Endothelial cell of umbilical vein (primary cell): ENCODE results near the gene CARMIL1. TPM values are rescaled to one million over a fixed set of nuclear protein-coding genes. Genes with fewer than 3 reads are reported as not detected.

Experiments
- BruUV-seq: library from RNA; stranded (reverse); fragments of 400-500 nt; replicated peaks from 2 replicates; lab custom pipeline; 2021; lab: Mats Ljungman, UMichigan
- CTCF ChIA-PET: fragments of 300-600, 350-600 bp; sonication (Branson Sonifier 250); formaldehyde crosslinking; loops from one replicate; lab custom pipeline; 2021; ENCODE audit warnings: antibody characterized with exemption, inconsistent platforms; lab: Charles Lee
- POLR2A ChIA-PET: fragments of 300-600, 350-600 bp; sonication (Branson Sonifier 250); formaldehyde crosslinking; loops from one replicate; lab custom pipeline; 2021; ENCODE audit warnings: antibody characterized with exemption, inconsistent platforms; lab: Charles Lee
- DNase-seq: peaks from one replicate; pipeline ENCODE4 v3.0.0-alpha.2; 2011; ENCODE audit warnings: low read depth, low spot score
- FAIRE-seq: peaks from 2 replicates; lab custom pipeline; 2011; peaks lifted over from hg19 to GRCh38; lab: Jason Lieb, UNC
- H2AFZ ChIP-seq: 2 replicates; pipeline ENCODE4 v1.6.0; 2012; ENCODE audit warnings: low read depth, low read length, control low read depth, inconsistent platforms
- H3K27ac ChIP-seq: 2 replicates; pipeline ENCODE4 v1.5.1; 2011; ENCODE audit warnings: low read depth, mild to moderate bottlenecking, control low read depth, low read length, moderate library complexity; ENCODE audit not compliant: insufficient read depth
- H3K27me3 ChIP-seq, 2 experiments: 2 replicates each; pipeline versions ENCODE4 v1.6.0 to v1.6.1; 2011; ENCODE audit warnings: low read length in 2 of 2, mixed read lengths in 1 of 2; ENCODE audit not compliant: control insufficient read depth in 2 of 2, insufficient read depth in 2 of 2
- H3K36me3 ChIP-seq, 2 experiments: 2 replicates in 1 of 2; 3 replicates in 1 of 2; pipeline ENCODE4 v1.5.1; 2011; ENCODE audit warnings: low read length in 2 of 2, mild to moderate bottlenecking in 1 of 2, moderate library complexity in 1 of 2; ENCODE audit not compliant: control insufficient read depth in 2 of 2, insufficient read depth in 2 of 2; ENCODE audit errors: extremely low read depth in 1 of 2
- H3K4me1 ChIP-seq: 3 replicates; pipeline ENCODE4 v1.5.1; 2011; ENCODE audit warnings: mild to moderate bottlenecking, low read length; ENCODE audit not compliant: control insufficient read depth, insufficient read depth; ENCODE audit errors: extremely low read depth
- H3K4me2 ChIP-seq: 2 replicates; pipeline ENCODE4 v1.6.1; 2011; ENCODE audit warnings: low read length, control low read depth, mixed read lengths; ENCODE audit not compliant: insufficient read depth
- H3K4me3 ChIP-seq, 3 experiments: fragments of 200-600 bp in 1 of 3; sonication (generic), shearing (Covaris generic) in 1 of 3; replicated peaks in 1 of 3; 2 replicates each; pipeline ENCODE4 v1.5.1; 2011 to 2016; ENCODE audit warnings: control low read depth in 3 of 3, low read length in 3 of 3, mild to moderate bottlenecking in 2 of 3, inconsistent platforms in 1 of 3, low read depth in 1 of 3, moderate library complexity in 1 of 3; ENCODE audit not compliant: insufficient read depth in 1 of 3
- H3K79me2 ChIP-seq: 2 replicates; pipeline ENCODE4 v1.6.0; 2012; ENCODE audit warnings: low read length, inconsistent platforms; ENCODE audit not compliant: control insufficient read depth, insufficient read depth
- H3K9ac ChIP-seq: replicated peaks from 2 replicates; pipeline ENCODE3; 2011; ENCODE audit warnings: low read length, control low read depth; ENCODE audit not compliant: insufficient read depth; ENCODE audit errors: extremely low read depth
- H3K9me1 ChIP-seq: replicated peaks from 3 replicates; pipeline ENCODE4 v1.6.0; 2011; ENCODE audit warnings: mild to moderate bottlenecking, low read length; ENCODE audit not compliant: control insufficient read depth, insufficient read depth; ENCODE audit errors: extremely low read depth
- H3K9me3 ChIP-seq: replicated peaks from 2 replicates; pipeline ENCODE4 v1.5.1; 2012; ENCODE audit warnings: low read length, inconsistent platforms; ENCODE audit not compliant: control insufficient read depth, insufficient read depth
- H4K20me1 ChIP-seq: replicated peaks from 2 replicates; pipeline ENCODE3; 2011; ENCODE audit warnings: mild to moderate bottlenecking, low read length; ENCODE audit not compliant: control insufficient read depth, insufficient read depth; ENCODE audit errors: extremely low read depth
- EZH2 ChIP-seq: IDR thresholded peaks from 2 replicates; pipeline ENCODE4 v1.6.1; 2012; ENCODE audit warnings: borderline replicate concordance, low read depth, mild to moderate bottlenecking, moderate library complexity, low read length, inconsistent platforms; ENCODE audit not compliant: severe bottlenecking
- FOS ChIP-seq: IDR thresholded peaks from 2 replicates; pipeline ENCODE4 v1.6.1; 2011; ENCODE audit warnings: mild to moderate bottlenecking, low read length, moderate library complexity, borderline replicate concordance; ENCODE audit not compliant: insufficient read depth
- GATA2 ChIP-seq: IDR thresholded peaks from 2 replicates; pipeline ENCODE4 v1.7.0; 2011; ENCODE audit warnings: low read depth, mild to moderate bottlenecking, moderate library complexity, mixed read lengths, low read length; ENCODE audit not compliant: insufficient read length, insufficient read depth
- JUN ChIP-seq: IDR thresholded peaks from 2 replicates; pipeline ENCODE4 v1.6.1; 2011; ENCODE audit warnings: borderline replicate concordance, low read depth; ENCODE audit not compliant: insufficient read length, insufficient read depth
- MYC ChIP-seq: IDR thresholded peaks from one replicate; pipeline ENCODE4 v1.6.1; 2011; ENCODE audit warnings: mild to moderate bottlenecking, low read depth, low read length
- POLR2A ChIP-seq: IDR thresholded peaks from 2 replicates; pipeline ENCODE4 v1.6.1; 2012; ENCODE audit warnings: low read depth, mild to moderate bottlenecking, control low read depth, low read length
- POLR2AphosphoS5 ChIP-seq: IDR thresholded peaks from 2 replicates; pipeline ENCODE4 v1.6.1; 2012; ENCODE audit warnings: low read depth, mild to moderate bottlenecking, control low read depth, low read length, moderate library complexity; ENCODE audit not compliant: insufficient read depth
- dilution Hi-C: fragments of 300-500 bp; cut with MboI; formaldehyde crosslinking; loops from one replicate; pipeline ENCODE4 v1.15.0; 2019; ENCODE audit warnings: low sequenced_read_pairs; ENCODE audit not compliant: extremely low pct_ligation_motif_present
- intact Hi-C: fragments of 100-400 bp; cut with micrococcal nuclease; formaldehyde crosslinking; loops from one replicate; pipeline ENCODE4 v1.10.0; 2022
- polyA plus RNA-seq, 4 experiments: library from polyadenylated mRNA; depleted of rRNA in 3 of 4; stranded (reverse) in 3 of 4; unstranded in 1 of 4; fragments of >200 nt; gene quantifications; 2 replicates each; pipeline versions ENCODE4 v1.2.1 to v1.2.3, GENCODE V29; 2011 to 2012; ENCODE audit warnings: missing spikeins in 1 of 4
- total RNA-seq: library from RNA; stranded (reverse); gene quantifications from 2 replicates; pipeline ENCODE4 v1.2.3, GENCODE V29; 2021
- TF ChIP-seq, protein P1 (sequence below), 2 donors: IDR thresholded peaks; 1 replicate in 1 of 2; 2 replicates in 1 of 2; pipeline ENCODE4 v1.5.1; 2011; ENCODE audit warnings: low read length in 2 of 2, mild to moderate bottlenecking in 2 of 2, moderate library complexity in 2 of 2, control low read depth in 1 of 2, inconsistent platforms in 1 of 2, low read depth in 1 of 2; ENCODE audit not compliant: insufficient read depth in 1 of 2; ENCODE audit errors: extremely low read depth in 1 of 2
- TF ChIP-seq, protein P2 (sequence below): IDR thresholded peaks from 2 replicates; pipeline ENCODE4 v1.6.1; 2011; ENCODE audit not compliant: insufficient read depth, insufficient read length

The CARMIL1 gene
- total and polyA plus RNA-seq, 2 donors (not counting 3 experiments of a cell fraction or from before 2014, with no cell fraction given): 1.3 to 8.7 TPM

DNA sequence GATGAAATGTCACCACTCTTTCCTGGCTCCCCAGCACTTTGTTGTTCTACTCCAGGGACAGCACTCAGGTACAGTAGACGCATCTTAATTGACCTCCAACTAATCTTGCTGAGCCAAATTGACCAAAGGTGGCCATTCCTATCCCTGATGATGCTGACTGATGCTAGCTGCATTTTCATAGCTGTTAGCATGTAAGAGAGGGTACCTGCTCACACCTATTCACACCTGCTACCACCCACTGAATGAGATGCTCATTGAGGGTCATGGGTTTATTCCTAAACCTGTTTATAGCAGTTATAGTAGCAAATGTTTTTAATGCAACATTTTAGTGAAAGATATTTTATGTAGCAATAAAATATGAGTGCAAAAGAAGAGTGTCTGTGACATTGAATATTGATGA is 145.1 kb downstream of the CARMIL1 start:
- no TSS peak for BruUV-seq
- no peak overlapping the region for H3K4me2 ChIP-seq
- intact Hi-C loops: no loop called here
- dilution Hi-C loops: no loop called here
- H3K36me3 ChIP-seq: no peaks in the 10 kb centered on the region
- H3K9me1 ChIP-seq: no peaks in the 10 kb centered on the region
- H3K4me3 ChIP-seq: no peak overlapping the region
- H3K27ac ChIP-seq: no peak overlapping the region
- no peak for FAIRE-seq
- no peaks in the 10 kb centered on the region for H3K4me1 ChIP-seq
- DNase-seq: no peak
- no peaks in the 10 kb centered on the region for H4K20me1 ChIP-seq
- no peak overlapping the region for H3K9ac ChIP-seq
- TF ChIP-seq FOS (no peak), JUN (no peak), EZH2 (no peak), POLR2A (no peak), POLR2AphosphoS5 (no peak), GATA2 (no peak), MYC (no peak)
- TF ChIP-seq, protein P1, sequence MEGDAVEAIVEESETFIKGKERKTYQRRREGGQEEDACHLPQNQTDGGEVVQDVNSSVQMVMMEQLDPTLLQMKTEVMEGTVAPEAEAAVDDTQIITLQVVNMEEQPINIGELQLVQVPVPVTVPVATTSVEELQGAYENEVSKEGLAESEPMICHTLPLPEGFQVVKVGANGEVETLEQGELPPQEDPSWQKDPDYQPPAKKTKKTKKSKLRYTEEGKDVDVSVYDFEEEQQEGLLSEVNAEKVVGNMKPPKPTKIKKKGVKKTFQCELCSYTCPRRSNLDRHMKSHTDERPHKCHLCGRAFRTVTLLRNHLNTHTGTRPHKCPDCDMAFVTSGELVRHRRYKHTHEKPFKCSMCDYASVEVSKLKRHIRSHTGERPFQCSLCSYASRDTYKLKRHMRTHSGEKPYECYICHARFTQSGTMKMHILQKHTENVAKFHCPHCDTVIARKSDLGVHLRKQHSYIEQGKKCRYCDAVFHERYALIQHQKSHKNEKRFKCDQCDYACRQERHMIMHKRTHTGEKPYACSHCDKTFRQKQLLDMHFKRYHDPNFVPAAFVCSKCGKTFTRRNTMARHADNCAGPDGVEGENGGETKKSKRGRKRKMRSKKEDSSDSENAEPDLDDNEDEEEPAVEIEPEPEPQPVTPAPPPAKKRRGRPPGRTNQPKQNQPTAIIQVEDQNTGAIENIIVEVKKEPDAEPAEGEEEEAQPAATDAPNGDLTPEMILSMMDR (IDR thresholded peaks at IDR 0.05; ENCODE audit: extremely low read depth in 1 of 2, insufficient read depth in 1 of 2, low read depth in 1 of 2, low read length in 2 of 2): no peak
- TF ChIP-seq, protein P2, sequence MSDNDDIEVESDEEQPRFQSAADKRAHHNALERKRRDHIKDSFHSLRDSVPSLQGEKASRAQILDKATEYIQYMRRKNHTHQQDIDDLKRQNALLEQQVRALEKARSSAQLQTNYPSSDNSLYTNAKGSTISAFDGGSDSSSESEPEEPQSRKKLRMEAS: no peak
- H3K9me3 ChIP-seq: no peaks in the 10 kb centered on the region
- ChIA-PET CTCF (interaction anchor here (0.9 kb wide), 2 partner anchors 10 to 64 kb away, joined by 3 read pairs; no protein-coding TSS in a partner anchor), POLR2A (no interaction called here)
- no peaks in the 10 kb centered on the region for H3K79me2 ChIP-seq
- no peak overlapping the region for H2AFZ ChIP-seq
- peaks cover 0 to under 1% of the 10 kb centered on the region in 2 experiments for H3K27me3 ChIP-seq
